ENCODE results near the gene AOAH. TPM values are rescaled to one million over a fixed set of nuclear protein-coding genes. Genes with fewer than 3 reads are reported as not detected.

AOAH gene
- total RNA-seq, 1 experiment from 2014 or later = not detected

DNA sequence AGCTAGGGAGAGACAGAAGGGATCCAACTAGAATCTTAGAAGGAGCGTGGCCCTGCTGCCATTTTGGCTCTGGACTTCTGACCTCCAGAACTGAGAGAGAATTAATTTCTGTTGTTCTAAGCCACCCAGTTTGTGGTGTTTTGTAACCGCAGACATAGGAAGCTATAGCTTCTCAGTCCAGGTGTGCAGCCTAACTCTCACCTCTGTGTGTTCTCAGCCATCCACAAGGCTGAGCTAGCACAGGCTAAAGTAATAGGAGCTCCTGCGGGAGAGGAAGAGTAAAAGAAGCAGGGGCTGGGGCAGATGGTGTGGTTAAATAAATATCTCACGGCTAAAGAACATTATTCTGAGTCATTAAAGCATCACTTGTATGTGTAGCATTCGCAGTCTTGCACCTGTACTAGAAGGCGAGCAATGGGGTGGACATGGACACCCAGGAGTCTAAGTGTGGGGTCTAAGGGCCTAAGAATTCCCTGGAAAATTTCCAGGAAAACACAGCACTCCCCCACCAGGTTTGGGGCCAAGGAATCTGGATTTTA lies 94.1 kb downstream of the AOAH start:
- BruUV-seq (replicated peaks) = no TSS peak
- Mint-ChIP-seq H3K4me3 (ENCODE audit: unreplicated experiment) (no peak overlapping the region), H3K36me3 (ENCODE audit: insufficient read depth, unreplicated experiment) (no peaks in the 10 kb centered on the region), H3K9me3 (ENCODE audit: unreplicated experiment) (no peaks in the 10 kb centered on the region), H3K27ac (ENCODE audit: unreplicated experiment) (no peak overlapping the region), H3K4me1 (ENCODE audit: low read depth, unreplicated experiment) (peaks cover 11% of the 10 kb centered on the region), H3K27me3 (ENCODE audit: insufficient read depth, unreplicated experiment) (no peaks in the 10 kb centered on the region)
- Histone ChIP-seq H3K4me1 (no peaks in the 10 kb centered on the region), H3K4me3 (ENCODE audit: low read depth, low read length) (no peak overlapping the region), H3K27me3 (replicated peaks; ENCODE audit: control insufficient read depth, insufficient read depth, low read length) (no peaks in the 10 kb centered on the region), H3K36me3 (ENCODE audit: control insufficient read depth, insufficient read depth, low read length) (no peaks in the 10 kb centered on the region), H3K9me3 (no peaks in the 10 kb centered on the region)
- intact Hi-C loops (cut with micrococcal nuclease; ENCODE audit: unreplicated experiment) = no loop called here
- no peak for DNase-seq
- POLR2A ChIA-PET = no interaction called here
- TF ChIP-seq, protein P1, sequence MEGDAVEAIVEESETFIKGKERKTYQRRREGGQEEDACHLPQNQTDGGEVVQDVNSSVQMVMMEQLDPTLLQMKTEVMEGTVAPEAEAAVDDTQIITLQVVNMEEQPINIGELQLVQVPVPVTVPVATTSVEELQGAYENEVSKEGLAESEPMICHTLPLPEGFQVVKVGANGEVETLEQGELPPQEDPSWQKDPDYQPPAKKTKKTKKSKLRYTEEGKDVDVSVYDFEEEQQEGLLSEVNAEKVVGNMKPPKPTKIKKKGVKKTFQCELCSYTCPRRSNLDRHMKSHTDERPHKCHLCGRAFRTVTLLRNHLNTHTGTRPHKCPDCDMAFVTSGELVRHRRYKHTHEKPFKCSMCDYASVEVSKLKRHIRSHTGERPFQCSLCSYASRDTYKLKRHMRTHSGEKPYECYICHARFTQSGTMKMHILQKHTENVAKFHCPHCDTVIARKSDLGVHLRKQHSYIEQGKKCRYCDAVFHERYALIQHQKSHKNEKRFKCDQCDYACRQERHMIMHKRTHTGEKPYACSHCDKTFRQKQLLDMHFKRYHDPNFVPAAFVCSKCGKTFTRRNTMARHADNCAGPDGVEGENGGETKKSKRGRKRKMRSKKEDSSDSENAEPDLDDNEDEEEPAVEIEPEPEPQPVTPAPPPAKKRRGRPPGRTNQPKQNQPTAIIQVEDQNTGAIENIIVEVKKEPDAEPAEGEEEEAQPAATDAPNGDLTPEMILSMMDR (IDR thresholded peaks at IDR 0.05; ENCODE audit: insufficient read depth in 1 of 2, low read depth in 1 of 2, low read length in 1 of 2, severe bottlenecking in 1 of 2, unreplicated experiment in 1 of 2) = no peak
- CTCF ChIA-PET = no interaction called here

DNA sequence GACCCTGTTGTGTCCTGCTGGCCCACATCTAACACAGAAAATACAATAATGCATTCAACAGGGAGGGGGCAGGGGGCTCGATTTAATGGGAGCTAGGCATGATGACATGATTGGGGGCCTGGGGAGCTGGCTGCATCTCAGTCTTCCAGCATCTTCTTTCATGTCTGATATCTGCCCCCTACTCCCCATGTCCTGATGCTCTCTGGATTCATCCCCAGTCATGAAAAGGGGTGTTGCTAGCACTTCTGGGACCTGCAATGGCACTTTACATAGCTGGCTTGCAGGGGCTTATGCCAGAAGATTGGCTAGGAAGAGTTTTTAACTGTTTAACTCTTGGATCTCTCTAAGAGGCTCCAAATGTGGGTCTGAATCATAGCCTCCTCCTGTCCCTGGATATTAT lies 94.9 kb downstream of the AOAH start:
- no peak overlapping the region for H3K4me3 Mint-ChIP-seq (ENCODE audit: unreplicated experiment)
- POLR2A ChIA-PET = no interaction called here

DNA sequence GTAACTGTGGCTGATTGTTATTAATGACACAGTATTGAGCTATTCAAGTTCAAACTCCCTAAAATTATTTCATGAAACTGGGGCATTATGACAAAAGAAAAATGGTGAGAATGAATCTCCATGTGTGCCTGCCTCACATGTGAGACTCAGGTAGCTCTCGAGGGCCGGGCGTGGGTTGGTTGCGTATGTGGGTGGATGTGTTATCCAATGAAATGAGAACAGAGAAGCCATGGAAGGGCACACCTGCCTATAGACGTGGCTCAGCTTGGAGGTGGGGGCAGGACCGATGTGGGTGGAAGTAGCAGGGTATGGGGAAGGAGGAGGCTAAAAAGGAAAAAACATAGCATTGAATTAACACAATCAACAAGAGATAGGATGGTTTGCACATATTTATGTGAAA lies 96.5 kb downstream of the AOAH start:
- TF ChIP-seq, protein P1 (IDR thresholded peaks at IDR 0.05; ENCODE audit: insufficient read depth in 1 of 2, low read depth in 1 of 2, low read length in 1 of 2, severe bottlenecking in 1 of 2, unreplicated experiment in 1 of 2) = no peak
- BruUV-seq (replicated peaks) = no TSS peak
- Histone ChIP-seq H3K27me3 (replicated peaks; ENCODE audit: control insufficient read depth, insufficient read depth, low read length) (no peaks in the 10 kb centered on the region), H3K36me3 (ENCODE audit: control insufficient read depth, insufficient read depth, low read length) (no peaks in the 10 kb centered on the region), H3K9me3 (no peaks in the 10 kb centered on the region), H3K4me1 (no peaks in the 10 kb centered on the region), H3K4me3 (ENCODE audit: low read depth, low read length) (no peak overlapping the region)
- ChIA-PET POLR2A (no interaction called here), CTCF (interaction anchor here (0.6 kb wide), 1 partner anchor 332 kb away, joined by 3 read pairs; no protein-coding TSS in a partner anchor)
- no peak for DNase-seq
- no peaks in the 10 kb centered on the region for H3K9me3 Mint-ChIP-seq (ENCODE audit: unreplicated experiment)
- no peak overlapping the region for H3K4me3 Mint-ChIP-seq (ENCODE audit: unreplicated experiment)
- H3K27ac Mint-ChIP-seq (ENCODE audit: unreplicated experiment) = no peak overlapping the region
- H3K27me3 Mint-ChIP-seq (ENCODE audit: insufficient read depth, unreplicated experiment) = no peaks in the 10 kb centered on the region
- H3K36me3 Mint-ChIP-seq (ENCODE audit: insufficient read depth, unreplicated experiment) = no peaks in the 10 kb centered on the region
- H3K4me1 Mint-ChIP-seq (ENCODE audit: low read depth, unreplicated experiment) = no peaks in the 10 kb centered on the region
- intact Hi-C loops (cut with micrococcal nuclease; ENCODE audit: unreplicated experiment) = no loop called here

More for the DNA sequence above, 94.9 kb downstream of the AOAH start:
- Mint-ChIP-seq H3K36me3 (ENCODE audit: insufficient read depth, unreplicated experiment) (no peaks in the 10 kb centered on the region), H3K27ac (ENCODE audit: unreplicated experiment) (no peak overlapping the region), H3K9me3 (ENCODE audit: unreplicated experiment) (no peaks in the 10 kb centered on the region), H3K4me1 (ENCODE audit: low read depth, unreplicated experiment) (peaks cover 9% of the 10 kb centered on the region), H3K27me3 (ENCODE audit: insufficient read depth, unreplicated experiment) (no peaks in the 10 kb centered on the region)
- CTCF ChIA-PET = no interaction called here
- Histone ChIP-seq H3K27me3 (replicated peaks; ENCODE audit: control insufficient read depth, insufficient read depth, low read length) (no peaks in the 10 kb centered on the region), H3K36me3 (ENCODE audit: control insufficient read depth, insufficient read depth, low read length) (no peaks in the 10 kb centered on the region), H3K4me3 (ENCODE audit: low read depth, low read length) (no peak overlapping the region), H3K4me1 (no peaks in the 10 kb centered on the region), H3K9me3 (no peaks in the 10 kb centered on the region)
- BruUV-seq (replicated peaks) = no TSS peak
- intact Hi-C loops (cut with micrococcal nuclease; ENCODE audit: unreplicated experiment) = no loop called here
- DNase-seq = no peak
- TF ChIP-seq, protein P1 (IDR thresholded peaks at IDR 0.05; ENCODE audit: insufficient read depth in 1 of 2, low read depth in 1 of 2, low read length in 1 of 2, severe bottlenecking in 1 of 2, unreplicated experiment in 1 of 2) = no peak

All from Caco-2 (cell line).